ENCODE data around the gene SSTR5. TPM values are rescaled to one million over a fixed set of nuclear protein-coding genes. Genes with fewer than 3 reads are reported as not detected.
A peak's percentile ranks its signal among the peaks of the same experiment; 100 is the strongest.
"Not testable (repeated sequence)": the region's sequence is repeated elsewhere in the genome, so short reads cannot be mapped to it uniquely, and the experiment has no call there.

Gene SSTR5
- total RNA-seq, 1 donor from 2014 or later, result not detected

DNA sequence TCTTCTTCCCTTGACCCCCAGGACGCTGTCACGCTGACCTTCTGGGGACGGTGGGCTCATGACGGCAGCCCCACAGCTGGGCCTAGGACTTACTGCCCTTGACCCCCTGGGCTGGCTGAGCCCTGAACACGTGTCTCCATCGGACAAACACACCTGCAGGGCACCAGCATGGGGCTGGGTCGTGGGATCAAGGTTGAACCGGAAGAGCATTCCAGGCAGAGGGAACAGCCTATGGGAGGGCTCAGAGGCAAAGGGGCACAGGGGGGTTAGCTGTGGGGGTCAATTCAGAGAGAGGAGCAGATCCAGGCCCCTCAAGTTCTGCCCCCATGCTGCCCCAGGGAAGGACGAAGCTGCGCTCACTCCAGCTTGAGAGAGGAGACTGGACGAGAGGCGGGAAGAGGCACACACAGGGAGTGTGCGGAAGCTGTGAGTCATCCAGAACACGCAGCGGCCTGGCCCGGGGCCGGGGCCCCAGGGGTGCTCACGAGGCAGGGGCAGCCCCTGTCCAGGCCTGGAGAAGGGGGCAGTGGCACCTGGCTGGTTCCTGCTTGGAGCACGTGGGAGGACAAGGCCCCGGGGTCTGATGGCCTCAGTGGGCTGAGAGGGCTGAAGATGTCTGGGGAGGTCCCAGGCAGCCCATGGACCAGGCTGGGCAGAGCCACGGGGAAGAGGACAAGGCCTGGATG lies 9.9 kb downstream of the SSTR5 start:
- Histone ChIP-seq H3K27ac (no peak overlapping the region), H3K27me3 (no peaks in the 10 kb centered on the region), H3K9me3 (peaks cover 11 to 12% of the 10 kb centered on the region in 2 donors), H3K4me1 (peaks cover 38 to 47% of the 10 kb centered on the region in 2 donors), H3K36me3 (no peaks in the 10 kb centered on the region), H3K4me3 (no peak overlapping the region)
- intact Hi-C loops (cut with DNase I), result no loop called here
- no peak for DNase-seq (ENCODE audit: low spot score in 2 of 2)
- TF ChIP-seq, protein P1, sequence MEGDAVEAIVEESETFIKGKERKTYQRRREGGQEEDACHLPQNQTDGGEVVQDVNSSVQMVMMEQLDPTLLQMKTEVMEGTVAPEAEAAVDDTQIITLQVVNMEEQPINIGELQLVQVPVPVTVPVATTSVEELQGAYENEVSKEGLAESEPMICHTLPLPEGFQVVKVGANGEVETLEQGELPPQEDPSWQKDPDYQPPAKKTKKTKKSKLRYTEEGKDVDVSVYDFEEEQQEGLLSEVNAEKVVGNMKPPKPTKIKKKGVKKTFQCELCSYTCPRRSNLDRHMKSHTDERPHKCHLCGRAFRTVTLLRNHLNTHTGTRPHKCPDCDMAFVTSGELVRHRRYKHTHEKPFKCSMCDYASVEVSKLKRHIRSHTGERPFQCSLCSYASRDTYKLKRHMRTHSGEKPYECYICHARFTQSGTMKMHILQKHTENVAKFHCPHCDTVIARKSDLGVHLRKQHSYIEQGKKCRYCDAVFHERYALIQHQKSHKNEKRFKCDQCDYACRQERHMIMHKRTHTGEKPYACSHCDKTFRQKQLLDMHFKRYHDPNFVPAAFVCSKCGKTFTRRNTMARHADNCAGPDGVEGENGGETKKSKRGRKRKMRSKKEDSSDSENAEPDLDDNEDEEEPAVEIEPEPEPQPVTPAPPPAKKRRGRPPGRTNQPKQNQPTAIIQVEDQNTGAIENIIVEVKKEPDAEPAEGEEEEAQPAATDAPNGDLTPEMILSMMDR (IDR thresholded peaks at IDR 0.05), result no peak

DNA sequence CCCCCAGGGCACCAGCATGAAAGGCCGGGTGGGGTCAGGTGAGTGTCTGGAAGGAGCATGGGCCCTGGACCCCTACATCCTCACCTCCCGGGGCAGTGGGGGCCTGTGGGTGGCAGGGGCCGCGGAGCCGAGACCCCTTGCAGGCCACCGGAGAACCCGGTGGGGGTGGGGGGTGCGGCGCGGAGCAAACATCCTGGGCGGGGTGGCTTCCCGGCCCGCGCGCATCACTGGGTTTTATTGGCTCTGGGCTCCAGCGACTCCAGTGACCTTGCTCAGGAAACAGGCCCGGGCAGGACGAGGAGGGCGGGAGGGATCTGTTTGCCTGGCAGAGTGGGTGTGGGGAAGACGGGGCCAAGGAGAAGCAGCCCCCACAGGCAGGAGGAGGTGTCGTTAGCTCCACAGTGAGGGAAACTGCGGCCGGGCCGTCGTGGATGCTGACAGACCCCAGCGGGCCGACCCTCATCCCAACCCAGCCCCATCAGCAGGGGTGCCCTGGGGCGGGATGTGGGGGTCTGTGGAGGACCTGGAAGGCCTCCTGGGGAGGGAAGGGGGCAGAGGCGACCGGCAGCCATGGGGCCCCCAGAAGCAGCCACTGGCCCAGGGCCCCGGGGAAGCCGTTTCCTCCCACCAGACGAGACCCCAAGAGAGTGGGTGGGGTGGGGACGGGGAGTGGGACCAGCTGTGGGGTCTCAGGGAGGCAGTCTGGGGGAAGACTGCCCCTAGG lies 10.6 kb downstream of the SSTR5 start:
- Histone ChIP-seq H3K4me1 (peaks cover 35 to 40% of the 10 kb centered on the region in 2 donors), H3K36me3 (no peaks in the 10 kb centered on the region), H3K27ac (no peak overlapping the region), H3K9me3 (peaks cover 11 to 12% of the 10 kb centered on the region in 2 donors), H3K27me3 (no peaks in the 10 kb centered on the region), H3K4me3 (no peak overlapping the region)
- DNase-seq (ENCODE audit: low spot score in 2 of 2), result no peak
- TF ChIP-seq, protein P1 (IDR thresholded peaks at IDR 0.05), result no peak
- intact Hi-C loops (cut with DNase I), result no loop called here

DNA sequence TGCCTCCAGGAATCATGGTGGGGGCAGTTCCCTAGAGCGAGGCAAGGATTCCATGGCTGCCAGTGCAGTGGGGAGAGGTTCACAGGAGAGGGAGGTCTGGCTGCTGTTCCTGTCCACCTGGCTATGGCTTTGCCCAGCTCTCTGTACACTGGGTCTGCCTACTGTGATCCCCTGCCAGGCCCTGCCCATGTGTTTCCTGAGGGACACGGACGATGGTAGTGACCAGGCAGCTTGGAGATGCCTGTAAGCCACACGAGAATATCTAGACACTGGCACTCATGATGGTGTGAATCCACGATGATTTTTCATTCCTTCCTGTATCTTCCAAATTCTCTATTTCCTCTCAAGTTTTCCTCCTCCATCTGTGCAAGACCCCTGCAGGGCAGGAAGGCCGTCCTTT lies 12.4 kb downstream of the SSTR5 start:
- Histone ChIP-seq H3K36me3 (no peaks in the 10 kb centered on the region), H3K4me1 (peaks cover 28 to 39% of the 10 kb centered on the region in 2 donors), H3K4me3 (no peak overlapping the region), H3K27ac (no peak overlapping the region), H3K27me3 (no peaks in the 10 kb centered on the region), H3K9me3 (peaks cover 11 to 12% of the 10 kb centered on the region in 2 donors)
- DNase-seq (ENCODE audit: low spot score in 2 of 2), result no peak
- intact Hi-C loops (cut with DNase I), result no loop called here
- TF ChIP-seq, protein P1 (IDR thresholded peaks at IDR 0.05), result no peak

DNA sequence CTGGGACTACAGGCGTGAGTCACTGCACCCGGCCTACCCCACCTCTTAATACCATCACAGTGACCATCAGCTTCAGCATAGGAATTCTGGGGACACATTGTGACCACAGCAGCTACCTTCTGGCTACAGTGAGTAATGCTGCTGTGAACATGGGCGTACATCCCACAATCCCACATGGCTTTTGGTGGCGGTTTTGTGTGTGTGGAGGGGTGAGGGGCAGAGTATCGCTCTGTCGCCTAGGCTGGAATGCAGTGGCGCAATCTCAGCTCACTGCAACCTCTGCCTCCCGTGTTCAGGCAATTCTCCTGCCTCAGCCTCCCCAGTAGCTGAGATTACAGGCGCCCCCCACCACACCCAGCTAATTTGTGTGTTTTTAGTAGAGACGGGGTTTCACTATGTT lies 13.9 kb downstream of the SSTR5 start:
- H3K4me1 ChIP-seq, result peaks cover 21 to 37% of the 10 kb centered on the region in 2 donors
- intact Hi-C loops (cut with DNase I); H3K27me3 ChIP-seq: not testable (repeated sequence)

DNA sequence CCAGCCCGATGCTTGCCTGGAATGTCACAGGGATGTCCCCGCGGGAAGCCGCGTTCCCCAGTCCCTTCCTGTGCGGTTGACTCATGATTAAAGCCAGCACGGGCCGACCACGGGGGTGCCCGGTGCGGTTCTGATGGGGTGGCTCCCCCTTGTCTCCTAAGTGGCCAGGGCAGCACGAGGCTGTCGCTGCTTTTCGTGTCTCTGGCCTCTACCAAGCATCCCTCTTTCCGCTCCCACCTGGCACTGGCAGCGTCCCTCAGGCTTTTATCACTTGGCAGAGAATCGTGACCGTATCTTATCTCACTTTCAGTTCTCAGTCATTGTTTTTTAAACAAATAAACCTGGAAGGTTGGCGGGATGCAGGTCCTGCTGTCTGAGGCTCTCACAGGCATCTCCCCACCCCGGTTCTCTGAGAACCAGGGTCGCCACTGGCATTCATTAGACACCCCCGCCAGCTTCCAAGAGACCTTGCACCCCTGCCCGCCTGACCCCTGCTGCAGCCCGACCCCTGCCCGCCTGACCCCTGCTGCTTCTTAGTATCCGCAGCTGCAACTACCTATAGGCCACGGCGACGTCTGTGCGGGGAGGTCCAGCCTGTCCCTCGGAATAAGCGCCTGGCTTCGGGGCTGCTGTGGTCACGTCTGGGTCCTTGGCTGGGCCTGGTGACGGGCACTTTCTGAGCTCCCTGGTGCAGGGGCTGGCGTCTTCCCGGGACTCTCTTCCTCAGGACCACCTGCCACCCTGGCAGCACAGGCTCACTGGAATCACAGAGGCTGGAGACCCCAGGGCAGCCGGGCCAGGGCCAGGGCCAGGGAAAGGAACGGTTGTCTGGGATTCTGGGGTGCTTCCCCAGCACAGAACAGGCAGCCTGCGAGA lies 16.0 kb downstream of the SSTR5 start:
- TF ChIP-seq, protein P1 (IDR thresholded peaks at IDR 0.05), result no peak
- Histone ChIP-seq H3K4me3 (peak overlapping the region; percentile 35 to 62), H3K9me3 (peaks cover 11 to 12% of the 10 kb centered on the region in 2 donors), H3K36me3 (no peaks in the 10 kb centered on the region), H3K27me3 (no peaks in the 10 kb centered on the region), H3K4me1 (peaks cover 15 to 28% of the 10 kb centered on the region in 2 donors), H3K27ac (peak overlapping the region; percentile 81 to 87)
- intact Hi-C loops (cut with DNase I), result loop anchor here (1.0 kb wide), 1 partner anchor 9 kb away; no protein-coding TSS in a partner anchor
- no peak for DNase-seq (ENCODE audit: low spot score in 2 of 2)

More for the DNA sequence above, 13.9 kb downstream of the SSTR5 start:
- H3K27ac ChIP-seq; DNase-seq (ENCODE audit: low spot score in 2 of 2); H3K4me3 ChIP-seq; H3K36me3 ChIP-seq: not testable (repeated sequence)
- H3K9me3 ChIP-seq, result peaks cover 11 to 12% of the 10 kb centered on the region in 2 donors
